Measurements from ENCODE around the gene KCNJ6.

GRCh38 chr21:37828991-37829390, 87.3 kb downstream of the KCNJ6 start:
- TF ChIP-seq POLR2A (IDR thresholded peaks at IDR 0.05) = no peak
- TF ChIP-seq, protein P1, sequence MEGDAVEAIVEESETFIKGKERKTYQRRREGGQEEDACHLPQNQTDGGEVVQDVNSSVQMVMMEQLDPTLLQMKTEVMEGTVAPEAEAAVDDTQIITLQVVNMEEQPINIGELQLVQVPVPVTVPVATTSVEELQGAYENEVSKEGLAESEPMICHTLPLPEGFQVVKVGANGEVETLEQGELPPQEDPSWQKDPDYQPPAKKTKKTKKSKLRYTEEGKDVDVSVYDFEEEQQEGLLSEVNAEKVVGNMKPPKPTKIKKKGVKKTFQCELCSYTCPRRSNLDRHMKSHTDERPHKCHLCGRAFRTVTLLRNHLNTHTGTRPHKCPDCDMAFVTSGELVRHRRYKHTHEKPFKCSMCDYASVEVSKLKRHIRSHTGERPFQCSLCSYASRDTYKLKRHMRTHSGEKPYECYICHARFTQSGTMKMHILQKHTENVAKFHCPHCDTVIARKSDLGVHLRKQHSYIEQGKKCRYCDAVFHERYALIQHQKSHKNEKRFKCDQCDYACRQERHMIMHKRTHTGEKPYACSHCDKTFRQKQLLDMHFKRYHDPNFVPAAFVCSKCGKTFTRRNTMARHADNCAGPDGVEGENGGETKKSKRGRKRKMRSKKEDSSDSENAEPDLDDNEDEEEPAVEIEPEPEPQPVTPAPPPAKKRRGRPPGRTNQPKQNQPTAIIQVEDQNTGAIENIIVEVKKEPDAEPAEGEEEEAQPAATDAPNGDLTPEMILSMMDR (IDR thresholded peaks at IDR 0.05) = no peak

All from uterus (tissue), 2 donors.